Keratinocyte (primary cell): ENCODE data around the gene CACNA1C.

Experiments used
- CTCF ChIP-seq, 3 experiments: IDR thresholded peaks in 1 of 3; conservative IDR thresholded peaks in 1 of 3; optimal IDR thresholded peaks in 1 of 3; 2 replicates in 2 of 3; 3 replicates in 1 of 3; pipeline versions ENCODE3 to v1.5.1; 2011; ENCODE audit warnings: low read length in 3 of 3, mild to moderate bottlenecking in 3 of 3, moderate library complexity in 2 of 3, control low read depth in 1 of 3, inconsistent platforms in 1 of 3; ENCODE audit not compliant: insufficient read depth in 2 of 3; ENCODE audit errors: extremely low read depth in 1 of 3
- EZH2 ChIP-seq: IDR thresholded peaks from one replicate; pipeline ENCODE4 v1.6.1; 2012; ENCODE audit warnings: inconsistent platforms, mild to moderate bottlenecking, low read length, moderate library complexity

DNA sequence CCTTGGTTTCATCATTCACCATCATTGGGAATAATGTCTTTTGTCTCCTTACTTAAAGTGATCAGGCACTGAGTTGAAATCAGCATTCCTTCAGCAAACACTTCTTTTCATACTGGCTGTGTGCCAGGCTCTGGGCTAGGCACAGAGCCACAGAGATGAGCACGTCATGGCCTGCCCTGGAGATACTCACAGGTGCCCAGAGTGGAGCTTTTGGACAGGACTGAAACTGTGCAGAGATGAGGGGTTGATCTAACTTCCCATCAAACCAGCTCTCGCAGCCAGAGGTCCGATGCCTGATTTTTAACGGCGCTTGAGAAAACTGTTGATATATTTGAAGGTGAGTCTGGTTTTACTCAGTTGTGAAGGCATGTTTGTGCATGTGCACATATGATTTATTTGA, 43.1 kb downstream of the CACNA1C start:
- TF ChIP-seq CTCF (optimal IDR thresholded peaks at IDR 0.05 in 1 of 3, IDR thresholded peaks at IDR 0.05 in 1 of 3, conservative IDR thresholded peaks at IDR 0.05 in 1 of 3; ENCODE audit: extremely low read depth in 1 of 3, insufficient read depth in 2 of 3, low read length in 3 of 3): no peak
- no peak for TF ChIP-seq EZH2
